Smooth muscle cell of the brain vasculature (primary cell): ENCODE measurements around the gene FARP2.

ENCODE experiments used
- DNase-seq: peaks from one replicate; pipeline ENCODE4 v3.0.0-alpha.2; 2012; ENCODE audit warnings: low read depth, low spot score

Gene FARP2

DNA sequence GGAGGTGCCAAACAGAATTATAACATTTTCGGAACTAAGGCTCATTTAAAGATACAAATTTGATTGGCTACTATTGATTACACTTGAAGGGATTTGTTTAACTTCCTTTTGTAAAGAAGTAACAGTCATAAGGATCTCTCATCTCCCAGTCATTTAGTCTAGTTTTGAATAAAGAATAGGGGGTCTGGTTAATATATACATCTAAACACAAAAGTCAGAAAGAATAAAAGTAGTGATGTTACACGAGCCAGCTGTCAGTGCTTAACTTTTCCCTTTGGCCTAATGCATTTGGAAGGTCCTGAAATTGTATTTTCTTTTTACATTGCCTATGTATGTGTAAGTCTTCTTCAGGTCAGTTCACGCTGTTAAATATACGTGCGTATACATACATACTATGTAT is 32.3 kb upstream of the FARP2 start:
- no peak for DNase-seq

DNA sequence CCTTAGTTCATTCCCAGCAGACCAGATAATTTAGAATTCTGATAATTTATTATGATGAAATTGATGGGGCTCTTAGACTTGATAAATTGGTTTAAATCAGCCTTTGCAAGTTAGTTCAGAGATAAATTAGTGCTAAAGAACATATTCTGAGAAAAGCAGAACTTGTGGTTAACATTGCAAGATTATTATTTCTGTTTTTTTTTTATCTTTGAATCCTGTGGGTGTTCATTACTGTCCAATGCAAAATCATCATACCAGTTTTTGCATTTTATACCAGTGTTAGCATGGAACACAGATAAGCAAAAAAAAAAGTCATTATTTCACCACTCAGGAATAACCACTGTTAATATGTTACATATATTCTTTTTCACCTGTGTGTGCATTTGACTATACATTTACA is 31.3 kb upstream of the FARP2 start:
- no peak for DNase-seq

DNA sequence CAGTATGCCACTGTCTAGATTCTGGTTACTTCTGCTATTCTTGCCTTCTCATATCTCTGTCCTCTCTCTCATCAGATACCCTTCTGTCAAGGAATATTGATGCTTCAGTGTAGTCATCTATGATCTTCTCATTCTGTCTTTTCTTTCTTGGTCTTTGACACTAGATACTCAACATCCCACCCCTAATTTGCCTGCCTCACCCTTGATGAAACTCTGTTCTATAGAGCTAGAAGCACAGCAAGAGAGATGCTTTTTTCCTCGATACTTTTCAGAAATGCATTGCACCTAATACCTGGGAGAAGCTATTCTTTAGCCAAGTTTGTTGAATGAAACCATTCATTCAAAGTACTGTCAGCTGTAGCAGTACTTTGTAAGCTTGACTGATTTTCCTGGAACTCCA is 30.8 kb upstream of the FARP2 start:
- no peak for DNase-seq

DNA sequence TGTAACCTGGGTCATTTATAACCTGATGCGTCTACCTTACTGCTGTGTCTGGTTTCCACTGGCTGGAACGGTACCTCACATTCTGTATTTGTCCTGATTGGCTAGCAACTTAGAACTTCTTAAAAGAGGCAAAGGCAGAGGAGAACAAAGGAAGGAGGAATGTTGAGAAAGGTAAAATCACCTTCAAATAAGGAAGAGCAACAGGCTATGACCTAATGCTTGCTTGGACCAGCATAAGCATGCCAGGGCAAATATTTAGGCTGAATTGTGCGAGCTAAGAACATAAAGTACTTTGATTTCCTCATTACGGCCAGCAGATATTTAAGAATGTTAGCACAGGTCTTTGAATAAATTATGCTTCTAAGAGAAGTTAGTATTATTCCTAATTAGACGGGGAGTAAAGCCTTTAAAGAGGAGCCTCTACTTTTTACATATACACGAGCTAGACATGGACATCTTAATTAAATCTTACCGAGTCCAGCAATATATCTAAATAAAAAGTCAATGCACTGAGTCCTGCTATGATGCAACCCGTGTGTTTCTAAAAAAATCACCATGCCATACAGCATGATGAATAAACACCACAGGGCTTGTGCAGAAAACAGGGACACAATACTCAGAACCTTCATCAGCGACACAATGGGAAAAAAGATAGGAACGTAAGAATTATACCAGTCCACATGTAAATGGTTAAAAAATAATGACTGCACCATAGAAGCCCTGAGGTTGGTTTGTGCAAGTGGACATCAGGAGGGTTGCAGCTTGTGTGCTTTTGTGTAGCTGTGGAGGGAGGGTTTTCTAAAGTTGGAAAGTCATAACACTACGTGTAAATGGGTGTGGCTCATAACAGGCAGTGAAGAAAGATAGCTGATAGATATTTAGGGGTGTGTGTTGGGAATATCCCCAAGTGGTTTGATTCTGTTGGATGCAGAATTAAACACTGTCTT is 26.1 kb upstream of the FARP2 start:
- DNase-seq, result no peak

DNA sequence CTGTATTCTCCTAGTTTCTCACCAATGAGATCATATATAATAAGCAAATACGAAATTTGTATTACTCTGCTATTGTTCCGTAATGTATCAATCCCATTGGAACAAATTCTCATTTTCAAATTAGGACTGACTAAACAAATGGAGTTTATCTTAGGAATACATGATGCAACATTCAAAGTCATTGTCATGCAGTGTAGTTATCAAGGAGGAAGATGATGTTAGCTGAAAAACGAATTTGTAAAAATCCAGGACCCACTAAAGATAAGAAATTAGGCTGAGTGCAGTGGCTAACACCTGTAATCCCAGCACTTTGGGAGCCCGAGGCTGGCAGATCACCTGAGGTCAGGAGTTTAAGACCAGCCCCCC is 25.5 kb upstream of the FARP2 start:
- DNase-seq, result no peak

DNA sequence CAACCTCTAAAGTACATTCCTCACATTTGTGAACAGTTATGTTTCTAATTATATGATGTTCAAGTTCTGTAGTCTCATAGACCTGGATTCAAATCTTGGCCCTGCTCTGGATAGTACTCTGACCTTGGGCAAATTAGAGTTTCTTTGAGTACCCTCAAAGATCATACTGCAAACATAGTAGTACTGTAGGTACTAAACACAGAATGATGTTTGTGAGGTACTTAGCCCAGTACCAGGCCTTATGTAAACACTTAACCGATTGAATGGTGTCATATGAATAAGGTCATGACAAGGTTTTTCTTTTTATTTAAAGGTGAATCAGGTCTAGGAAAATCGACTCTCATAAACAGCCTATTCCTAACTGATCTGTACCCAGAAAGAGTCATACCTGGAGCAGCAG is 21.3 kb upstream of the FARP2 start:
- DNase-seq, result no peak

DNA sequence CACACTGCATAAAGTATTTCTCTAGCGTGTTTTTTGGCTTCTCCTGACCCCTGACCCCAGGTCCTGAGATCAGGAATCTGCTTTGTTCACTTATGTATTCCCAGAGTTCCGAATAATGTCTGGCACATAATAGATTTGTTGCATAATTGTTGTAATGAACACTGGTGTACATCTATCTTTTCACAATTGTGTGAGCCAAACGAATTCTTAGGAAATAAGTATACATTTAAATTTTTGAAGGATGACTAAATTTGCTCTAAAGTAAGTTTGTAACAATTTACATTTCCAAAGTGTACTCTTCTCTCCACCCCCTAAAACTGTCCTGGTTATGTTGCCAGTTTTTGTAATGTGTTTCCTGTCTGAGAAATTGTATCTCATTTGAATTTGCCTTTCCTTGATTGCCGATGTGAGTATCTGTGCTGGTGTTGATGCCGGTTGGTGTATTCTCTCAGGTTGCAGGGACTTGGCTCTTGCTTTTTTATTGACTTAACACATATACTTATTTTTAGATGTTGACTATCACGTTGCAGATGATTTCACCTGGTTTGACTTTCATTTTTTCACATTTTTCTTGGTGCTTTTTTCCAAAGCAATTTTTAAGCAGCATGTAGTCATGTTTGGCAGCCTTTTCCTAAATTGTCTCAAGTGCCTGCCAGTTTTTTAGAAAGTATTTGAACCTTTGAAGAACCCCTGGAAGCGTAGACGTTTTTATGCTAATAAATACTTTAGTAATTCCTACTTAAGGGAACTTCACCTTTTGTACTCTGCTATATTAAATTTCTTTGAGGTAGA is 16.1 kb upstream of the FARP2 start:
- no peak for DNase-seq

DNA sequence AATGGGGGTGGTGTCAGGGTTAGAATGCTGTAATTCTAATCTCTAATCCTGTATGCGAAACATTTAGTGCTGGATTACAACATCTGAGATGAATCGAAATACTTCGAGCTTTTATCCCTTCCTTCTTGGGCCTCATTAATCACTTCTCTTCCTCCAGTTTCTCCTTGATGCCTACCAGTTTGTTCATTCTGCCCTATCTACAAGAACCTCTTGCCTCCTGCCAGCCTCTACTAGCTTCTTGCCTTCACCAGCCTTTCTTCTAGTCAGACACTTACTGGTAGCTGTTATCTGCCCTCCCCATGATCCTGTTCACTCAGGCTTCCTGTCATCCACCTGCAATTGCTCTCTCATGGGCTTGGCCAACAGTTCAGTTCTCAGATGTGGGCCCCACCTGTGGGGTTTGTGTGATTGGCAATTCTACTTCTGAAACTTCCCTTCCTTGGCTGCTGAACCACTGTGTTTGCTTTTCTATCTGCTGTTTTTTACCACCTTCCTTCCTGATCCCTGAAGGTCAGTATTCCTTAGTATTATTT is 15.4 kb upstream of the FARP2 start:
- no peak for DNase-seq

DNA sequence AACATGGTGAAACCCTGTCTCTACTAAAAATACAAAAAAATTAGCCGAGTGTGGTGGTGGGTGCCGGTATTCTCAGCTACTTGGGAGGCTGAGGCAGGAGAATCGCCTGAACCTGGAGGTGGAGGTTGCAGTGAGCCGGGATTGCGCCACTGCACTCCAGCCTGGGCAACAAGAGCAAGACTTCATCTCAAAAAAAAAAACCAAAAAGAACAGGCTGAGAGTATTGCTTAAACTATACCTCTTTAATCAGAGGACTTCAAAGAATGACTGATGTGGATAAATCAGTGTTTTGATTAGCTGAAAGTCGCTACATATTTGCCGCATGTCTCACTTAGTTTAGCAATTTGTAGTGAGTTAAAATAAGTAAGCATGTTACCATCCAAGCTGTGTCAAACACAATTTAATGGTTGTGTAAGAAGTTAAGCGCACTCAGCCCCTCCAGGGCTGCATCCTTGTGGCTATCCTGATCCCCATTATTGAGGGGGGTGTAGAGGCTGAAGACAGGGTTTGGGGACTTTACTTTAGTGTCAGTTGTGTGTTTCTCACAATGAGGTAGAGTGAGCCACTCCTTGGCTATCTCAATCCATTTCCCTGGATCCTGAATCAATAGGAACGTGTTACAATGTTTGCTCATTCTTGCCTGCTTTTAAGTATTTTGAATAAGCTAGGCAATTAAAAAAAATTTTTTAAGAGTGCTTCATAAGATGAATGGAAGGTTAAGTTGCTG is 11.0 kb upstream of the FARP2 start:
- DNase-seq, result no peak

DNA sequence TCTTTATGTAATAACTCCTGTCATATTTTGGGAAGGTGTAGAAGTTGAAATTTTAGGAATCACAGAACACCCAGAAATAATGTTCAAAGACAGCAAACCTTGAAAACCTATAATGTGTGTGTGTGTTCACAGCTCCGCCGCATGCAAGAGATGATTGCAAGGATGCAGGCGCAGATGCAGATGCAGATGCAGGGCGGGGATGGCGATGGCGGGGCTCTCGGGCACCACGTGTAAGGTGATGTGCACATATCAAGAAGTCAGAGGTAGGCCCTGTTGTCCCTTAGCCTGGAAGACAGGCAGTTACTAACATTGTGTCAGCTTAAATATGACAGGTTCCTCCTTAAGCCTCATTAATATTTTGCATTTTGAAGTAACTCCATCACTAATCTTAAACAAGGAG is 6.1 kb upstream of the FARP2 start:
- no peak for DNase-seq

DNA sequence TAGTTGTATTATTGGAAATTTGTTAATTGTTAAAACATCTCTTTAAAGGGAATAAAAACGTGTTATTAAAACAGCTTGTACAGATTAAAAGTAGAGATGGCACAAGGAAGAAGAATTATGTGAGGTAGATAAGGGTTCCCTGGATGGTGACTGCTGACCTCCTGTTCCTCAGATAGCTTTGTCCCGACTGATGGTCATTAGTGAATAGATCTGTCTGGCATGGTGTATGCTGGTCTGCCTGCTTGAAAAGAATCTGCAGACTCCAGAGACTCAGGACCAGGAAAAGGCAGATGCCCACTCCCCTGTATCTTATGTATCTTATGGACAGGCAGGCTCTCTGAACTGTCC is 5.6 kb upstream of the FARP2 start:
- DNase-seq, result no peak

DNA sequence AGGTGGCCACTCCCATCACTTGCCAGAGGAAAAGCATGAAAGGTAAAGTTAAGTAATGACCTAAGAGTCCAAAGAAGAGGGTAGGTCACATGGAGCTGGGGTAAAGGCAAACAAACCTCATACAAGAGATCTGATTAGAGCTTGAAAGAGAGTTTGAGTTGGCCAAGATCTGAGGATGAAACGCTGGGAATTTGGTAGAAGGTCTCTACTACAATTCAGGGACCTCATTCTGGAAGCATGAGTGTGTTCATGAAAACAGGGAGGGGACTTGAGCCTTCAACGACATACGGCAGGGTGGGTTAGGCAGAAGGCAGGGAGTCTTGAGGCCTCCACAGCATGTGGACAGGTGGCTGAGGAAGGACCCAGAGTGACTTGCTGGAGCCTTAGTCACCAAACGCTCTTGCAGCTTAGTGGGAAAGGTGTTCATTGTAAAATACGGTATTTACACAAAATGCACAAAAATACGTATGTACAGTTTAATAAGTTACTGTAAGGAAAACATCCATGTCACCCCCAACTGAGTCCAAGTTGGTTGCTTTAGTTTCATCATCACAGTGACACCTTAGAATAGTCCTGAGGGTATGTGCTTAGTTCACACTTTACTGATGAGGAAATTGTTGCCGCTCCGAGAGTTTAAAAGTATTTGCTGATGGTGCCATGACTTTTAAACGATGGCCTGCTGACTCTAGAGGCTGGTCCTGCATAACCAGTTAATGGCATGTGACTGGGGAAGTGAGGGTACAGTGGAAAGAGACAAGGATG is 5.0 kb upstream of the FARP2 start:
- no peak for DNase-seq

DNA sequence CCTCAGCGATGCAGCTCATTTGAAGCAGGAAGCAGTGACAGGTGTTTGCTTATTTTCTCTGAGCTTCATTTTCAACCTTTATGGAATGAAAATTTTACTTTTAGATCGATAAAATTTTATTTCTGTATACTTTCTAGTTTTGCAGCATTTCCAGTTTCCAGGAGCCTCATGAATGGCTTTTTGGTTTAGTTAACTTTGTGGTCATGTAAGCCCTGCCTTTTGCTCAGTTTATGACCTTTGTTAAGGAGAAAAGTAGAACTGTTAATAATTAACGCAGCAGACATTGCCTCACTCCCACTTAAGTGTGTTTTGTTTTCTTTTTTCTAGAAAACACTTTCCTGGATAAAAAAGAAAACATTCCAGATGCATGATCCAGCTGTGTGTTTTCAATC is 4.4 kb upstream of the FARP2 start:
- DNase-seq, result no peak

DNA sequence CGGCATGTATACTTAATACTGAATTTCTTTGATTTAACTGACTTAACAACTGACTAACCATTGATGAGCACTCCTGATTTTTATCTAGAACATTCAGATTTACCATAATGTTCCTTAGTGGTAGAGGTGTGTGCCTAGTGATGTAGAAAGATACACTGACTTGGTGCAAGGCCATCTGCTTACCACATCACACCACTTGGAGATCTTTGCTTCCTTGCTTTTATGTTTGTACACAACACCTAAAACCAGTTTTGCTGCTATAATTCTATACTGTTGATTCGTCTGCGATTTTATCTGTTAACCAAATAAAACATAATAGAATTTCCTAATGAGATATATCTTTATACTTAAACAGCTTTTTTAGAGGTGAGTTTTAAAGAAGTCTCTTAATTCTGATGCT is 3.9 kb upstream of the FARP2 start:
- no peak for DNase-seq

DNA sequence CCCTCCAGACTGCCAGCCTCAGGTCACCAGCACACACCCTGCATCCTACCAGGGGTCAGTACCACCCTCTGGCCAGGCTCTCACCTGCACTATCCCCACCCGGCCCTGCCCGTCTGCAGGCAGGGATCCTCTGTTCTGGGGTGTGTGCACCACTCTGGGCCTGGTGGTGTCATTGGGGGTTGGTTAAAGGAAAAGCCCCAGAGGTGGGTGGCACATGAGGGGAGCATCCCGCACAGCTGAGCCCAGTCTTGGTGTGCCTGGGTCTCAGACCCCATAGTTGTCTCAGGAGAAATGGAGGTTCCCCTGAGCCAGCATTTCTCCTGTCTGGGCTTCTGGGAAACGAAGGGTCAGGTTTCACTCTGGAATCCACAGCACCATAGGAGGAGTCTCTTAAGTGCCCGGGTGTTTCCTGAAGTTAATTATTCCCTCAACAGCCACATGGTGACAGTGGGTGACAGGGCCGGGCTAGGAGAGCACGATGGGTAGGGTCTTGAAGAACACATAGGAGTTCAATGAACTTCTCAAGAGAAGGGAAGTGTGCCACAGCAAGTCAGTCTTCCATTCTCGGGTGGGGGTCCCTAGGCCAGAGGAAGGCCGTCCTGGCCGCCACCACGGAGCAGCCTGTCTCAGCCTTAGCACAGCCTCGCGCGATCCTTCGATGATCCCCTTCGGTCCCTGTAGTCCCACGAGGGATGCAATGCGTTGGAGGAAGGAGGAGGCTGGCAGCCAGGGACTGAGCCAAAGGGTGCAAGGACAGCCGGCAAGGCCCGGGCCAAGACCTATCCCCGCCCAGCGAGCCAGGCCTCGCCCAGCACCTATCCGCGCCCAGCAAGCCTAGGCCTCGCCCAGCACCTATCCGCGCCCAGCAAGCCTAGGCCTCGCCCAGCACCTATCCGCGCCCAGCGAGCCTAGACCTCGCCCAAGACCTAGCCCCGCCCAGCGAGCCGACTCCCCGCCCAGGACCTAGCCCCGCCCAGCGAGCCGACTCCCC is 1.1 kb upstream of the FARP2 start:
- no peak for DNase-seq

DNA sequence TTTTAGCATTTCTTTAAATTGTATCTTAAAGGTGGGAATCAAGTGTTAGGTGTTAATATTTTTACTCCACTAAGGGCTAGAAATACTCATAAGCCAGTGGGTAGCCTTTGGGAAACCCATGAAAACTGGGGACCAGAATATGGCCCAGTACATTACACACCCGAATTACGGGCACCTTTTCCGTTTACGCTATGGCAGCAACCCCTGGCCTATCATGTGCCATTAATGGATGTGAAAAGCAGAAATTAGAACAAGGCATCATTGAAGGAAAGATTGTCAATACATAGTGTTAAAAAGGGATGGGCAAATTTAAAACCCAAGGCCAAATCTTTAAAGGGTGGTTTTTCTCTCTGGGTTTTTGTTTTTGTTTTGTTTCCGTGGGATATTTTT is 781 bp downstream of the FARP2 start:
- no peak for DNase-seq

DNA sequence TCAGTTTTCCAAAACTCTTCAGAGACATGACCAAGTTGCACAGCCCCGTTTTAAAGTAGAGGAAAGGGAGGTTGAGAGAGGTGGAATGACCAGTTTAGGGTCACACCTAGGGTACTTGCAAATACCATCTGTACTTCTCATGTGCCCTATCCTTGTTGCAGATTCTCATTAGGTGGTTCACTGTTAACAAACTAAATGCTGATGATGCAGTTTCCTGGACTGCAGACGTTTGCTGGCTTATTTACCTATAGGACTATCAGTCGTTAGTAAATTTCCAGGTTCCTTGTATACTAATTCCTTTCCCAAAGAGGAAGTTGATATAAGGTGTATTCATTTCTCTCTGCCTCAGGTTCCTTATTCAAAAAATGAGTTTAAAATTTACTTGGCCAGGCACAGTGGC is 1.4 kb downstream of the FARP2 start:
- DNase-seq, result no peak

DNA sequence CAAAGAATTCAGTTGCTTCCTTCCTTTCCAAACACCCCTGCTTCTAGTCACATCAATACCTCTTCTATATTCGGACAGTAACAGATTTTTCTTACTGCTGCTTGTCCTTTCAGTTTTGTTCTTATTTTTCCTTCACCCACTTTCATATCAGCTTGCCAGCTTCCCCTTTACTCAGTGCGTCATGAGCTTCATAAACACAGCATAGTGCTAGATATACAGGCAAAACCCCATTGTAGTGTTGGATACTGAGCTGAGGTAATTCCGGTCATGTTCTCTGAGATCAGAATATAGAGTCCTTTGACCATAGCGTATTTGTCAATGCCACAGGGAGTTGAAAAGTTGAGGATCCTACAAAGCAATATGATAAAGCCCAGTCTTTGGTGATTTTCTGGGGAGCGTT is 2.4 kb downstream of the FARP2 start:
- DNase-seq, result no peak

DNA sequence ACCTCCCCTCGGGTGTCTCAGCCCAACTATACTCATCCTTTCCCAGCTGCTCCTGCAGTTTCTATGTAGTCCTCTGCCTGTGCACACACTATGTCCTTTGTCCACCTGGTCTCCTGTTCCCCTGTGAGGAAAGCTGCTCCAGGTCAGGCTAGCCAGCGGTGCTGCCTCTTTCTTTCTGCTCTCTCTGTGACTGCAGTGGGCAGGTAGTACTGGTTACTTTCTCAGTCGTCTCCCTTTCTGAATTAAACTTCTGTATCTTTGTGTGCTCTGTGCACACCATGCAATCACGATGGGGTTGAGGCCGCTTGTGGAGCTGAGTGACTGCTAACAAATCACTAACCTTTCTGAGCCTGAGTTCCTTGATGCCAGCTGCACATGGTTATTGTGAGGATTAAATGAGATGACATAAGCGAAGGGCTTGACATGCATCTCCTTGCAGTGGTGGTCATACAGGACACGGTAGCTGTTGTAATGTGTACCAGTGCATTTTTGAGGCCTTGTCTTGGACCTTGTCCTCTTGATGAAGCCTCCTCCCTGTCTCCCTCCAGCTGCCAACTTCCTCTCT is 3.5 kb downstream of the FARP2 start:
- no peak for DNase-seq

DNA sequence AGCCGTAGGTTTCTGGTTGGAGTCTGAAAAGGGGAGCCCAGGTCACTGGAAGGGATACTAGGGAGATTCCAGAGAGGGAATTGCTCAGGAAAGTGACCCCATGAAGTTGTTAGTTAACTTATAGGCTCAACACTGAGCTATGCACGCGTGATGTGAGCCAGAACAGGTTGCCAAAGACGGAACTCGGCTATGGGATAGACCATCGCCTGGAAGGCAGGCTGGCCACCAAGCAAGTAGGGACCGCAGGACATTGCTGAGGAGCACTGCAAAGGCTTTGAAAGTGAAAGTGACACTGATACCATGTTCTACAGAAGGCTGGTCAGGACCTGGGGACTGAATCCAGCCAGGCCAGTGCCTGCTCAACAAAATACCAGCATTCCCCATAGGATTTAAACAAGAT is 7.3 kb downstream of the FARP2 start:
- DNase-seq, result no peak
